GM23248 (cell line): ENCODE results near the gene MAGEA4. TPM values are rescaled to one million over a fixed set of nuclear protein-coding genes. Genes with fewer than 3 reads are reported as not detected.

Experiments used
- DNase-seq: peaks from one replicate; pipeline ENCODE4 v3.0.0-alpha.2; 2015
- H2AFZ ChIP-seq: fragments of 200-600 bp; sonication (generic); 2 replicates; pipeline ENCODE4 v1.6.1; 2016; ENCODE audit warnings: antibody characterized with exemption
- H3F3A ChIP-seq: fragments of 200-600 bp; sonication (generic); 2 replicates; pipeline ENCODE4 v1.6.1; 2016; ENCODE audit warnings: mild to moderate bottlenecking, antibody characterized with exemption, mixed run types; ENCODE audit not compliant: insufficient read depth
- H3K27ac ChIP-seq: fragments of 200-600 bp; sonication (generic); 2 replicates; pipeline ENCODE4 v1.5.1; 2016; ENCODE audit warnings: mild to moderate bottlenecking
- H3K27me3 ChIP-seq: fragments of 200-600 bp; sonication (generic); replicated peaks from 2 replicates; pipeline ENCODE4 v1.6.1; 2016; ENCODE audit warnings: mild to moderate bottlenecking; ENCODE audit not compliant: insufficient read depth
- H3K36me3 ChIP-seq: fragments of 200-600 bp; sonication (generic); 2 replicates; pipeline ENCODE4 v1.6.1; 2016; ENCODE audit warnings: low read depth, mild to moderate bottlenecking
- H3K4me1 ChIP-seq: fragments of 200-600 bp; sonication (generic); 2 replicates; pipeline ENCODE4 v1.6.1; 2016; ENCODE audit warnings: mild to moderate bottlenecking; ENCODE audit not compliant: insufficient read depth
- H3K4me2 ChIP-seq: fragments of 200-600 bp; sonication (generic); one replicate; pipeline ENCODE4 v1.6.1; 2016; ENCODE audit warnings: mild to moderate bottlenecking; ENCODE audit not compliant: unreplicated experiment
- H3K4me3 ChIP-seq: fragments of 200-600 bp; sonication (generic); 2 replicates; pipeline ENCODE4 v1.5.1; 2016; ENCODE audit warnings: mild to moderate bottlenecking
- H3K79me2 ChIP-seq: fragments of 200-600 bp; sonication (generic); 2 replicates; pipeline ENCODE4 v1.6.1; 2016; ENCODE audit warnings: mild to moderate bottlenecking; ENCODE audit not compliant: insufficient read depth
- H3K9ac ChIP-seq: fragments of 200-600 bp; sonication (generic); 2 replicates; pipeline ENCODE4 v1.6.1; 2016; ENCODE audit warnings: mild to moderate bottlenecking
- H3K9me2 ChIP-seq: fragments of 200-600 bp; sonication (generic); 2 replicates; pipeline ENCODE4 v1.6.1; 2016; ENCODE audit warnings: mixed run types, mild to moderate bottlenecking, moderate library complexity; ENCODE audit not compliant: insufficient read depth
- H3K9me3 ChIP-seq: fragments of 200-600 bp; sonication (generic); one replicate; pipeline ENCODE4 v1.6.1; 2017; ENCODE audit warnings: low read depth
- H4K20me1 ChIP-seq: fragments of 200-600 bp; sonication (generic); 2 replicates; pipeline ENCODE4 v1.6.0; 2016; ENCODE audit not compliant: insufficient read depth
- EZH2 ChIP-seq: fragments of 200-600 bp; sonication (generic); IDR thresholded peaks from 2 replicates; pipeline ENCODE4 v1.6.1; 2018; ENCODE audit warnings: antibody characterized with exemption, mild to moderate bottlenecking; ENCODE audit not compliant: insufficient read depth, poor library complexity, severe bottlenecking
- EZH2phosphoT487 ChIP-seq: fragments of 200-600 bp; sonication (generic); IDR thresholded peaks from 2 replicates; pipeline ENCODE4 v1.6.1; 2018; ENCODE audit warnings: antibody characterized with exemption, moderate library complexity, mild to moderate bottlenecking, low read depth; ENCODE audit not compliant: insufficient read depth
- WGBS, 2 experiments: methylation state at CpG; one replicate each; pipeline ENCODE4 v1.1.6; 2015 to 2017; ENCODE audit warnings: low lambda C conversion rate in 2 of 2, low coverage in 1 of 2; ENCODE audit errors: missing lambda C conversion rate in 2 of 2; 5-methylcytosine and 5-hydroxymethylcytosine counted together
- in situ Hi-C: fragments of 300-500 bp; cut with MboI; formaldehyde crosslinking; loops from 2 replicates; pipeline ENCODE4 v1.15.0; 2020
- polyA plus RNA-seq: library from polyadenylated mRNA; unstranded; fragments of >200 nt; fragmentation: Nextera tagmentation; extraction: Ambion mirVana; gene quantifications from 2 replicates; pipeline ENCODE4 v1.2.1, GENCODE V29; 2016
- total RNA-seq: library from RNA; depleted of rRNA; stranded (reverse); fragments of >200 nt; shearing (Covaris generic); gene quantifications from 2 replicates; pipeline ENCODE4 v1.2.3, GENCODE V29; 2014

MAGEA4 gene
- total and polyA plus RNA-seq, 2 experiments from 2014 or later: not detected

DNA sequence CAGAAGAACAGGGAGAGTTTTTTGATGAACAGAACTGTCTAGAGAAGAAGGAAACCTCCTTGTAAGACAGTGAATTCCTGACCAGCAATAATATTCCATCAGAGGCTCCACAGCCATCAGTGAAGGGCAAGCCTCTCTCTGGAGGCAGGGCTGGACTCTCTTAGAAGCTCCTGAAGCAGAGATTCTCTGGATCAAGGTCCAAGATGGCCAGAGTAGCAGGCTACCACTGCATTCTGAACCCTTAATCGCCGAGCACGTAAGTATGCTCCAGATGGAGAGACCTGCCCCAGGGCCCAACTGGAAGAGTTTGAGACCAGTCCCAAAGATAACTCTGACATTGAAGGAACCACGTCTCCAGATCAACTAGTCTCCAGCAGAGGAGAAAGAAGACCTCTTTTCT, 45.4 kb downstream of the MAGEA4 start:
- Histone ChIP-seq H4K20me1 (no peaks in the 10 kb centered on the region), H3K79me2 (no peaks in the 10 kb centered on the region), H3K27me3 (no peaks in the 10 kb centered on the region), H3K9me2 (no peaks in the 10 kb centered on the region), H3K9me3 (no peaks in the 10 kb centered on the region), H3K4me1 (no peaks in the 10 kb centered on the region), H3K9ac (no peak overlapping the region), H3K36me3 (peaks cover 14% of the 10 kb centered on the region; the same call in 1 of the 2 replicates), H3K4me3 (no peak overlapping the region), H3F3A (no peaks in the 10 kb centered on the region), H3K27ac (no peak overlapping the region), H3K4me2 (no peak overlapping the region), H2AFZ (no peak overlapping the region)
- in situ Hi-C loops: no loop called here
- 100% methylated on average over 2 to 4 of the region's 4 CpGs for WGBS, 2 experiments
- DNase-seq: no peak
- no peak for TF ChIP-seq EZH2phosphoT487
- TF ChIP-seq EZH2: no peak

- no peaks in the 10 kb centered on the region for H3K27me3 ChIP-seq
- no peak for DNase-seq
- H3K9me3 ChIP-seq: no peaks in the 10 kb centered on the region
- H3K4me3 ChIP-seq: no peak overlapping the region
- no peaks in the 10 kb centered on the region for H3K79me2 ChIP-seq
- H3K9me2 ChIP-seq: no peaks in the 10 kb centered on the region
- no peaks in the 10 kb centered on the region for H3K4me1 ChIP-seq
- 97% methylated on average over 4 of the region's 5 CpGs for WGBS, 2 experiments
- peaks cover 16% of the 10 kb centered on the region for H3K36me3 ChIP-seq
- TF ChIP-seq EZH2: no peak
- TF ChIP-seq EZH2phosphoT487: no peak
- in situ Hi-C loops: no loop called here
- H3F3A ChIP-seq: no peaks in the 10 kb centered on the region
- H2AFZ ChIP-seq: no peak overlapping the region
- H3K27ac ChIP-seq: no peak overlapping the region
- no peak overlapping the region for H3K4me2 ChIP-seq
- no peaks in the 10 kb centered on the region for H4K20me1 ChIP-seq
- no peak overlapping the region for H3K9ac ChIP-seq
Observed at GRCh38 chrX:151962034-151962433, 49.3 kb downstream of the MAGEA4 start.

GRCh38 chrX:151966236-151966635, 53.5 kb downstream of the MAGEA4 start:
- Histone ChIP-seq H3K9ac (no peak overlapping the region), H3F3A (peaks cover 8% of the 10 kb centered on the region; the same call in 1 of the 2 replicates), H4K20me1 (no peaks in the 10 kb centered on the region), H3K27ac (no peak overlapping the region), H3K9me2 (no peaks in the 10 kb centered on the region), H3K4me1 (peaks cover 10% of the 10 kb centered on the region), H3K4me3 (no peak overlapping the region), H2AFZ (no peak overlapping the region), H3K4me2 (no peak overlapping the region), H3K36me3 (peaks cover 34% of the 10 kb centered on the region), H3K9me3 (no peaks in the 10 kb centered on the region), H3K27me3 (no peaks in the 10 kb centered on the region), H3K79me2 (peaks cover 14% of the 10 kb centered on the region)
- 93 to 96% methylated on average over 6 of the region's 6 CpGs for WGBS, 2 experiments
- no peak for DNase-seq
- in situ Hi-C loops: no loop called here
- no peak for TF ChIP-seq EZH2phosphoT487
- no peak for TF ChIP-seq EZH2

DNA sequence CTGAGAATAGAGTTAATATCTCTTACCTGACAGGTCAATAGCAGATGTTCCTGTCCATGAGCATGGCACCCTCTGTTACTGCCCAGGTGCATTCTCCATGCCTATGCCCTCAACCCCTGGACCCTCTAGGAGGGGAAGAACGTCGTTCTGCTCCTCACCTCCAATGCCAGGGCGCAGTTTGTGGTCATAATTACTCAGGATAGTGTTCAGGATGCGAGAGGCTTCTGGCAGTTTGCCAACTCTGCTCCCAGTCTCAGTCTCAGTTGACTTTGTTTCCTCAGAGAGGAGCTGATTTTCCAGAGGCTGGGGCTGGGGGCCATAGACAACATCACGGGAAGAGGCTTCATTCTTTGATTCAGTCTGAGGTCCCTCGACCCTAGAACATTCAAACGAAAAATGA, 57.3 kb downstream of the MAGEA4 start:
- H2AFZ ChIP-seq: no peak overlapping the region
- H3K27ac ChIP-seq: peak overlapping the region; percentile 67
- H3K4me1 ChIP-seq: peaks cover 13% of the 10 kb centered on the region
- no peaks in the 10 kb centered on the region for H3K27me3 ChIP-seq
- no peaks in the 10 kb centered on the region for H3K9me2 ChIP-seq
- H3K79me2 ChIP-seq: peaks cover 45% of the 10 kb centered on the region
- H3K4me2 ChIP-seq: peak overlapping the region; percentile 42
- in situ Hi-C loops: no loop called here
- H4K20me1 ChIP-seq: no peaks in the 10 kb centered on the region
- H3K9me3 ChIP-seq: no peaks in the 10 kb centered on the region
- H3K9ac ChIP-seq: peak overlapping the region; percentile 47
- H3K4me3 ChIP-seq: peak overlapping the region; percentile 94; the same call in 1 of the 2 replicates
- H3K36me3 ChIP-seq: peaks cover 34% of the 10 kb centered on the region
- H3F3A ChIP-seq: peaks cover 11% of the 10 kb centered on the region; the same call in 1 of the 2 replicates
- WGBS, 2 experiments: 77 to 95% methylated on average over 5 to 6 of the region's 7 CpGs
- DNase-seq: no peak
- TF ChIP-seq EZH2 (no peak), EZH2phosphoT487 (no peak)

GRCh38 chrX:151970661-151971060, 58.0 kb downstream of the MAGEA4 start:
- Histone ChIP-seq H3K4me2 (peak overlapping the region; percentile 89), H3K36me3 (peaks cover 34% of the 10 kb centered on the region), H4K20me1 (no peaks in the 10 kb centered on the region), H3K9me2 (no peaks in the 10 kb centered on the region), H3K27me3 (no peaks in the 10 kb centered on the region), H3K9me3 (no peaks in the 10 kb centered on the region), H2AFZ (no peak overlapping the region), H3F3A (peaks cover 11% of the 10 kb centered on the region; the same call in 1 of the 2 replicates), H3K4me3 (peak overlapping the region; percentile 94), H3K4me1 (peaks cover 13% of the 10 kb centered on the region), H3K79me2 (peaks cover 45% of the 10 kb centered on the region), H3K9ac (peak overlapping the region; percentile 47), H3K27ac (peak overlapping the region; percentile 67)
- peak; percentile 92 for DNase-seq
- in situ Hi-C loops: no loop called here
- TF ChIP-seq EZH2phosphoT487 (peak; percentile 84), EZH2 (no peak)
- 1% methylated on average over 5 to 6 of the region's 6 CpGs for WGBS, 2 experiments
